GM03348 (cell line): ENCODE results near the gene EEA1.
A peak's percentile ranks its signal among the peaks of the same experiment; 100 is the strongest.
"Not testable (repeated sequence)": the region's sequence is repeated elsewhere in the genome, so short reads cannot be mapped to it uniquely, and the experiment has no call there.

ENCODE experiments used
- DNase-seq: peaks from one replicate; pipeline ENCODE4 v3.0.0; 2012; ENCODE audit warnings: low spot score

Gene EEA1

DNA sequence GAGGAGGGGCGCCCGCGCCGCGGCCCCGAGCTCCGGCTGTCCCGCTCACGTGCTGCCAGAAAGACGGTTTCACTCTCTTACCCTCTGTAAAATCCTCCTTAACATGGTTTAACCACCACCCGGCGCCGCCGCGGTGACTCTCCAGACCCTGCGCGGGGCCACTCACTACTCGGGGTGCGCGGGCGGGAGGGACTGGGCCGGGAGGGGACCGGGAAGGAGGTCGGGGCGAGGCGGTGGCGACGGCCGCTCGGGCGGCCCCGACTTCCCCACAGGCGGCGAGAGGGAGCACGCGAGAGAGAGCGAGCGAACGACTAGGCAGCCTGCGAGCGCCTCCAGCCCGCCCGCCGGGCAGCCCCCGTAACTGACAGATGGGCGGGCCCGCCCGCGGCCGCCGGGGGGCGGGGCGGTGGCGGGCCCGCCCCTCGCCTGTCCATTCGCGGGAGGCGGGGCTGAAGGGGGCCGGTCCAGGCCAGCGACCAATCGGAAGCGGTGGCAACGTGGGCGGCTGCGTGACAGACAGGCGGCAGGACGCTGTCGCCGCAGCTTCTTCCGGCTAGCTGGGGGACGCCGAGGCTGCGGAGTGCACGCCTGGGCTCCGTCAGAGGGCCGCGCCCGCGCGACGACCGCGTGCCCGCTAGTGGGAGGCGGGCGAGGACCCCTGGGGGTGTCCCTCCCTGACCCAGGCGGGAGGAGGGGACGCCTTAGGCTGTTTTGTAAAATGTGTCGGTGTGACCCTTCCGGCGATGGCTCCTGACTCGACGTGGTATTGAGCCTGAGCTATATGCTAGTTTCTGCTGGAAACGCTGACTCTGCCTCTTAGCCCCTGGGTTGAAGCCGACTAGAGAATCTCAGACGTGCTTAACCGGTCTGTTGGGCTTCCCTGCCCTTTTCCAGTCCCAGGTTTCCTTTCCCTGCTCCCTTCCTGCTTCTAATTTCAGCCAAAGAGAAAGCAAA, at the start of gene EEA1:
Gene EEA1 (minus strand): TSS at position 334 of the 954 bp plus-strand sequence. CDS start 229 bp downstream, at position 105.
- DNase-seq: peak; percentile 100

DNA sequence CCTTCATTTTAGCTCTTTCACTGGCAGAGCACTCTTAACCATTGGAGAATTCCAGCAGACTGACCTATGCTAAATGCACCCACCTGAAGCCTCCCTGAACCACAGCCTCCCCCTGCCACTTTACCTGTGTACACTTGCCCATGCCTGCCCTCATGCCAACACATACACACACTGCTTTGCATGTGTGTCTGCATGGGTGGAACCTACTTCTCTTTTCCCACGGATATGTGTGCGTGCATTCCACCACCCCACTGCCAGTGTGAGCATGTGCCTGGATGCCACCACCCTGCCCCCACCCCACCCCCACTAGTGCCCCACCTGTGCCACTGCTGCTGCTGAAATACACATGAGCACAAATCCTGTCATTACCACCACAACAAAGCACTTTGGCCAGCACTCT, 49.5 kb upstream of the EEA1 start:
- no peak for DNase-seq

DNA sequence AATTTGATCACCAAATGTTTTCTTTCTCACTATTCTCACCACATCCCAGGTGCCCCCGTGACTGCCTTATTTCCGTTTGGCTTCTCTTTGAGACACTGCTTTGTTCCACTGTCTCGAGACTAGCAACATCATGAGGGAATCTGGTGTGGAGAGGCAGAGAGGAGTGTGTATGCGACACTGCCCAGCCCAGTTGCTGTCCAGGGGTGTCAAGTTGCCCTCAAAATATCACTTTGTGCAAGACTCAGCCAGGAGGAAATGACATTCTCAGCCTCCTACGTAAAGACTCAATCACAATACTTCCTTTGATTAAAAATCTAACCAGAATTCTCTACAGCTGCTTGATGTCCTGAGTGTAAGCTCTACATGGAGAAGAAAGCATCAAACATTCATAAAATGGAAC, 48.2 kb upstream of the EEA1 start:
- no peak for DNase-seq

DNA sequence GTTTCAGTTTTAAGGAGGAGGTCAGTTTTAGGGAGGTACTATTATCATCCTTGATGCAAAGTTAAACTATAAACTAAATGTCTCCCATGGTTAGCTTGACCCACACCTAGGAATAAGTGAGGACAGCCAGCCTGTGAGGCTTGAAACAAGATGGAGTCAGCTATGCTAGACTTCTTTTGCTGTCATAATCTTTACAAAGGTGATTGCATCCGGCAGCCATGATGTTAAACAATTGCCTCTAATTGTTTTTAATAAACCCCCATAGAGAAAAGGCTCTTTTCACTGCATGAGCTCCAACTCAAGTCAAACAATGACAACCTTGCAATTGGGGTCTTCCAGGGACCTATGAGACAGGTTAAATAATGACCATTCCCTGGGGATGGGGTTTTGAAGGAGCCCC, 45.7 kb upstream of the EEA1 start:
- DNase-seq: no peak

DNA sequence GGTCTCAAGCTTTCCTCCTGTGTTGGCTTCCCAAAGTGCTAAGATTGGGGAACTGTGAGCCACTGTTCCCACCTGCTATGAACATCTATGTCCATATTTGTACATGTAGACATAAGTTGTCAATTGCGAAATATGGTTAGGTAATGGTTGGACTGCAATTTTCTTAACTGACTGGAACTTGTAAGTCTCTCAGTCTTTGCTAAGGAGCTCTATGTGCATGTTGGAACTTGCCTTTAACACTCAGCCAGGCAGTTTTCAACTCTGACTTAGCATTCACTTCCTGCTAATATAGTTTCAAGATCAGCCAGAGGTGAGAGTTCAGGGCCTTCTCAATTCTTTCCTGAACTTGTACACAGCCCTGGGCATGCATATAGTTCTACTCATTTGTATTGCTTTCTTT, 44.5 kb upstream of the EEA1 start:
- peak; percentile 59 for DNase-seq

DNA sequence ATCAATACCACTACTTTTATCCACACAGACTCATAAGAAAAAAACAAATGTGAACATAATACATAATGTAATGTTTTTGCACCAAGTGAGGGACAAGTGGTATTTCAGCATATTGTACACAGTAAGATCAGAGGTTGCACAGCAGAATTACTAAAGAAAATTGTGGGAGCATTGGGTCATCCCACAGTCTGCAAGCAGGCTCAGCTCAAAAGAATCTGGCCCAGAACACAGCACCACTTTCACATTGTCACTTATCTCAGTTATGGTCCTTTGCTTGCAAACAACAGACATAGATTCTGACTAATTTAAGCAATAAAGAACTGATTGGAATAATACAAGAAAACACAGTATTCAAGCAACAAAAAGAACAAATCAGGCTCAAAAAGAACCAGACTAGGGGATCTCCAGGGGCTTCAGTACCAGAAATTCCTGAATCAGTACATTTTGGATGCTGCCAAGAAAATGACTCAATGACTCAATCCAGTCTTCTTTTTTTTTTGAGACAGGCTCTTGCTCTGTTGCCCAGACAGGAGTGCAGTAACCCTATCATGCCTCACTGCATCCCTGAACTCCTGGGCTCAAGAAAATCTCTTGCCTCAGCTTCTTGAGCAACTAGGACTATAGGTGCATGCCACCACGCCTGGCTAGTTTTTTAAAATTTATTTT, 42.9 kb upstream of the EEA1 start:
- DNase-seq: peak; percentile 59

DNA sequence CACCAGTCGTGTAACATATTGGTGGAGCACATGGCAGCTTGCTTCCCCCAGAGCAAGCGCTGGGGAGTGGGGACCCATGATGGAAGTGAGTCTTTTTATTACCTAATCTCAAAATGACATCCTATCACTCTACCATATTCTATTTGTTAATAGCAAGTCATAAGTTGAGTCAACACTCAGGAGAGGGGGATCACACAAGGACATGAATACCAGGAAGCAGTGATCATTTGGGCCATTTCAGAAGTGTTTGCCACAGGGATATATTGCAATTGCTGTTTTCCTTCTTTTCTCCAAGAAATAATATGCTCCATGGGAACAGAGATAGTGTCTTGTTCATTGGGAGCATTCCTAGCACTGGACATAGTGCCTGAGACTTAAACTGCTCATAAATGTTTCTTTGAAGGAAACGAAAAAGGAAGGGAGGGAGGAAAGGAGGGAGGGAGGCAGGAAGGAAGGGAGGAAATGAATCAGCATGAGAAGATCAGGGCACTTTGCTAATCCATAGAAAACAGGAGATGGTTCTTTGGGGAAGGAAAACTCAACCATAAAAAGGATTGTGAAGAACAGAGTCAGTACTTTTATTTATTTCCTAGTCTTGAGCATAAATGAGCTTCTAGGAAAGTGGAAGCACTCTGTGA, 39.2 kb upstream of the EEA1 start:
- no peak for DNase-seq

DNA sequence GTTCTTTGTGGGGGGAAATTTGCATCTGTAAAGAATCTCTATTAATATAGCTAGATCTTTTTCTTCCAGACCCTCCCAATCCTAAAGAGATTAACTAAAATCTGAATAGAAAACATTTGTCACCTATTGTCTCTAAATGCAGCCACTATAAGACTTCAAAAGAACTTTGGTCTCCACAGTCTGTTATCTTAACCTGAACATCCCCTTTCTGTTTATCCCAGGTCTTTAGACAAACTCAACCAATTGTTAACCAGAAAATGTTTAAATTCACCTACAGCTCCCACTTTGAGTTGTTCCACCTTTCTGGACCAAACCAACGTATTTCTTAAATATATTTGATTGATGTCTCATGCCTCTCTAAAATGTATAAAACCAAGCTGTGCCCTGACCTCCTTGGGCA, 35.3 kb upstream of the EEA1 start:
- DNase-seq: not testable (repeated sequence)

DNA sequence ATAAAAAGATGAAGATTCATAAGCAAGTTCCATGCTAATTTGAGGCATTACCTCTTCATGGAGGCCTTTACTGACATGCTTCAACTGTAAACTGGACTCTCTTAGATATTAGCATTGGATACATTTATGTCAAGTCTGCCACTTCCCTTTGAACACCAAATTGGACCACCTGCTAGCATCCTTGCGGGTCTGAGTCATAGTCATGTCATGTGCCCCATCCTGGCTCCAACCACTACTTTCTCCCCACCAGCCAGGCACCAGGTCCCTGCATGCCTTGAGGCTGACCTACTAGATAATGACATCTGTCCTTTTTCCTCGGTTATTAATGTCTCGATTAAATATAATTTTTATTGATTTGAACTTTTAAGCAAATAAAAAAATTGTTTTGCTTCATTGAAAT, 32.9 kb upstream of the EEA1 start:
- DNase-seq: no peak

DNA sequence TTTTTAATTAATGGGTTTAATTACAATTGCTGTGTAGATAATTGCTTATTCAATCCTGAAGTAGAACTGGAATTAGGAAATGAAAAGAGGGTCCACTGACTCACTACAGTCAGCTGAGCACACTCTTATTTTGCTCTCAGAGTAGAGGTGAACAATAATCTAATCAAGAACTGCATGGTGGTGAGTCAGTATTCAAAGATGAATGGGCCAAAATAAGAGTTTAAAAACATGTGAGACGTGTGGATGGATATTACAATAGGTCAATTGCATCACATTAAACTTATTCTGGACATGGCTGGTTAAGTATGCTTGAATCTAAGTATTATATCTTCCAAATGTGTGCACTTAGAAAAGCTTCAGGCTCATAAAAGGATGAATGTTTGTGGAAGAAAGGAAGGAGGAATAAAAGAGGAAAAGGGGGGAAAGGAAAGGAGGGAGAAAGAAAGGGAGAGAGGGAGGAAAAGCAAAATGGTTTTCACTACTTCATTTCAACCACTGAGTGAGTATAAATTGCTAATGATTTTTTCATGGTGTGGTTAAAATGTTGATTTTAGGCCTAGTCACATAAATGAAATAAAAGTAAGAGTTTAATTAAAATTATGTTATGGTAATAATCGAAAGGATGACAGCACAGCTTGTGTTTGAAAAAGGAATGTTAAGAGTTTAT, 27.0 kb upstream of the EEA1 start:
- peak; percentile 56 for DNase-seq

DNA sequence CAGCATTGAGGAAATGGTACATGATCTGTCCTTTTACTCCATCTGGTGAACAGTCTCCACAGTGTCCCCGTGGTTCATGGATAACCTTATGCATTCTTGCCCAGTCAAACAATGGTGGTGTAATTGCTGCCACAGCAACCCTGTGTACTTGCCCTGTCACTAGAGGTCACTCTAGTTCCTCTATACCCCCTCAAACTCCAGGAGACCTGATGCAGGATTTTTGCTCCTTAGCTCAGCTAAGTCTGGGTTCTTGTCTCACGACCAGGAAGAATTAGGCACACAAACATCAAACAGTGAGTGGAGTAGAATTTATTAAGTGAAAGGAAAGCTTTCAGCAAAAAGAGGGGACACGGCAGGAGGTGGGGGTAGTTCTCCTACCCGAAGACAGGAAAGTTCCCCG, 24.7 kb upstream of the EEA1 start:
- no peak for DNase-seq

DNA sequence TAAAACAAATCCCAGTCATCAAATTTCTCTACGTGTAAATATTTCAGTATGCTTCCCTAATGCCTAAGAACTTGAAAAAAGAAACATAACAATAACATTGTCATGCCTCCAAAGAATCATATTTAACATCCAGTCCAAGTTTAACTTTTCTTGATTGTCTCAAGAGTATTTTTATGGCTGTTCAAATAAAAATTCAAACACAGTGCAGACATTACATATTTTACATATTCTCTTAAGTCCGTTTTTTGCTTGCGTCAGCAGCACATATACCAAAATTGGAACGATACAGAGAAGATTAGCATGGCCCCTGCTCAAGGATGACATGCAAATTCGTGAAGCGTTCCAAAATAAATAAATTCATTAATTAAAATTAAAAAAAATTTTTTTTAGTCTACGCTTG, 23.3 kb upstream of the EEA1 start:
- DNase-seq: no peak

DNA sequence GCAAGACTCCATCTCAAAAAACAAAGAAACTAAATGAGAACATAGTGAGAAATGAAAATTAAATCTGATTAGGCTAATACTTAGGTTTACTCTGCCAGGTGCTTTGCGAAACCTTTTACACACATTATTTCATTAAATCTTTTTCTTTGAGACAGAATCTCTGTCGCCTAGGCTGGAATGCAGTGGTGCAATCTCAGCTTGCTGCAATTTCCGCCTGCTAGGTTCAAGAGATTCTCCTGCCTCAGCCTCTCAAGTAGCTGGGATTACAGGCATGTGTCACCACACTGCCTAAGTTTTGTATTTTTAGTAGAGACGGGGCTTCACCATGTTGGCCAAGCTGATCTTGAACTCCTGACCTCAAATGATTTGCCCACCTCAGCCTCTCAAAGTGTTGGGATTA, 21.9 kb upstream of the EEA1 start:
- no peak for DNase-seq

DNA sequence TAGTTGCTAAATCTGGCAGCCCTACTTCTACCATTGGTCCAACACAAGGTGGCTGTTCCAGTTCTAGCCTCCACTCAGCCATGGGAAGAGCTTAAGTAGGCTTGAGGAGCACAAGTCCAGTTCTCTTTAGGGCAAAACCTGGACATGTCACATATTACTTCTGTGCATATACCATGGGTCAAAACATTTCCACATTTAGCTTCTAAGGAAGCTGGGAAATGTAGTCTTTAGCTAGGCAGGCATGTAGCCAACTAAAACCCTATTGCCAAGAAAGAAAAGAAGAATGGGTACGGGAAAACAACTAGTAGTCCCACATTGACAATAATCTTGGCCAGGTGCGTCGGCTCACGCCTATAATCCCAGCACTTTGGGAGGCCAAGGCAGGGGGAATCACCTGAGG, 20.9 kb upstream of the EEA1 start:
- no peak for DNase-seq

DNA sequence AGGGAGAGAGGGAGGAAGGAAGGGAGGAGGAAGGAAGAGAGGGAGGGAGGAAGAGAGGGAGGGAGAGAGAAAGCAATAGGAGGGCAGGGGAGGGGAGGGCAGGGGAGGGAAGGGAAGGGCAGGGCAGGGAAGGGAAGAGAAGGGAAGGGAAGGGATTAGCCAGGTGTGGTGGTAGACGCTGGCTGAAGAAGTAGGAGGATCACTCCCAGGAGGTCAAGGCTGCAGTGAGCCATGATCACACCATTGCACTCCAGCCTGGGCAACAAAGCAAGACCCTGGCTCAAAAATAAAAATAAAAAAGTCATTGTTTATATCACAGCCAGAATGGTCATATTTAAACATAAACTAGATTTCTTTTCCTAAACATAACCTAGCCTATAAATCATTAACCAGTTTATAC, 20.4 kb upstream of the EEA1 start:
- no peak for DNase-seq

DNA sequence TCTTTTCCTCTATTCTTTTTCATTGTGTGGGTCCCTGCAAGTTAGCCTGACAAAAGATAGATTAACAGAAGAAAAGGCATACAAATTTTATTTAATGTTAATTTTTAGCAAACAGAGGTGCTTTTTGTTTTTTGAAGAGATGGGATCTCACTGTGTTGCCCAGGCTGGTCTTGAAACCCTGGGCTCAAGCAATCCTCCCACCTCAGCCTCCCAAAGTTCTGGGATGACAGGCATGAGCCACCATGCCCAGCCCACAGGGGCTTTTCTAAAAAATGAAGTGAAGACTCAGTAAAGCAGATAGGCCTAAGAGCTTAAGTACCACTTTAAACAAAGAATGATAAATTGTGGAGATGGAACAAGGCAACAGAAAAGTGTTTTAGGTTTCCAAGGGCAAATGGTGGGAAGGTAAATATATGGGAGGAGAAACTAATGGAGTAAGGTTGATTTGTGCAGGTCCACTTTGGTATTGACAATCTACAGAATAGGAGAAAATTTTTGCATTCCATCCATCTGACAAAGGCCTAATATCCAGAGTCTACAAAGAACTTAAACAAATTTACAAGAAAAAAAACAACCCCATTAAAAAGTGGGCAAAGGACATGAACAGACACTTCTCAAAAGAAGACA, 18.6 kb upstream of the EEA1 start:
- DNase-seq: no peak

DNA sequence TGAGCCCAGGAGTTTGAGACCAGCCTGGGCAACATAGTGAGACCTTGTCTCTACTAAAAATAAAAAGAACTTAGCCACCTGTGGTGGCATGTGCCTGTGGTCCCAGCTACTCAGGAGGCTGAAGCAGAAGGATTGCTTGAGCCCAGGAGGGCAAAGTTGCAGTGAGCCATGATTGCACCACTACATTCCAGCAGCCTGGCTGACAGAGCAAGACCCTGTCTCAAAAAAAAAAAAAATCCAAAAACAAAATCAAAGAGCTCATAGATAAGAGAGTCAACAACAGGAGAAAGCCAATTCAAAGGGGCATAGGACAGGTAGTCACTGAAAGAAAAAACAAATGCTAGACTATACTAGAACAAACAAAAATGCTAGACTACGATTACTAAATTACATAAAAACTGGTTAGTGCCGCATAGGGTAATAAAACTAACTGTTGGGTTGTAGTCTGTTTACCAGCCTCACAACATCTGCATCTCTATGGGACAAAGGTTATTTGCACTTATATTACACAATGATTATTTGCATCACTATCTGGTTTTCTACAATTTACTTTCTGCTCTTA, 16.6 kb upstream of the EEA1 start:
- DNase-seq: no peak

DNA sequence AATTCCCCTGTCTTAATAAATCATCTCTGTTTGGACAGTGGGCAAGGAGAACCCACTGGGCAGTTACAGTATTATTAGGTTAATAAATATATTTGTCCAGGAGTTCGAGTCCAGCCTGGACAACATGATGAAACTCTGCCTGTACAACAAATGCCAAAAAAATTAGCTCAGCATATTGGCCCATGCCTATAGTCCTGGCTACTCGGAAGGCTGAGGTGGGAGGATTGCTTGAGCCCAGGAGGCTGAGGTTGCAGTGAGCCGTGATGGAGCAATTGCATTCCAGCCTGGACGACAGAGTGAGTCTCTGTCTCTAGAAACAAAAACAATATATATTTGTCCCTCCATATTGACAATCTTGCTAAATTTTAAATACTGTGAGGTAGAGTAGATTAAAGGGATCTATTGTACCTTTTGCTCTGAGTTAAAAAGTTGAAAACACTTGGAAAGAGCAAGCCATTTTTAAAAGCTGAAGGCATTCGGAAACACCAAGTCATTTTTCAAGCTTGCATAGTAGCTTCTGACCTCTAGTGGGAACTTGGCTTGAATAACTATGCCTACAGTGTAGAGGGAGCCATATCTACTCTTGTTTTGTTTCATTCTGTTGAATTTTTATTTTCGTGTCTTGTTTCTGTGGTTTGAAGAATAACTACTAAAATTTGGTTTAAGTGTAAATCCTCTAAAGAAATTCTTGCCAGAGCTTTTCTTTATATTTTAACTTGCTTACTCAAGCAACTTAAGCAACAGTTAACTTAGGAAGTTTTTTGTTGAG, 14.6 kb upstream of the EEA1 start:
- no peak for DNase-seq

DNA sequence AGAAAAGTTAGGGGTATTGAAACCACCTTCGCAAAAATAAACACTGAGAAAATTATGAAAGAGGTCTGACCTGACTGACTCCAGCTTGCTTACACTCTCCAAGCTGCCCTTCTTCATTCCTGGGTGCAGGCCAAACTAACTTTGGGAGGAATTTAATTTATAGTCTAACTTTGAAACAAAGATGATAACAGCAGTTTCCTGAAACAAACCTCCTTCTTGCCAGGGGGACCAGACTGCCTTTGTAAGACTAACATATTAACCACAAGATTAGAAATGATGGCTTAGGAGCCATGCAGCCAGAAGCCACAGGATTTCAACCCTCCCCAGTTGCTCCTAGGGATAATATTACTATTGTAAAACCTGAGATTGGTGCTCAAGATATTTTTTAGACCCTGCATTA, 13.8 kb upstream of the EEA1 start:
- peak; percentile 42 for DNase-seq

DNA sequence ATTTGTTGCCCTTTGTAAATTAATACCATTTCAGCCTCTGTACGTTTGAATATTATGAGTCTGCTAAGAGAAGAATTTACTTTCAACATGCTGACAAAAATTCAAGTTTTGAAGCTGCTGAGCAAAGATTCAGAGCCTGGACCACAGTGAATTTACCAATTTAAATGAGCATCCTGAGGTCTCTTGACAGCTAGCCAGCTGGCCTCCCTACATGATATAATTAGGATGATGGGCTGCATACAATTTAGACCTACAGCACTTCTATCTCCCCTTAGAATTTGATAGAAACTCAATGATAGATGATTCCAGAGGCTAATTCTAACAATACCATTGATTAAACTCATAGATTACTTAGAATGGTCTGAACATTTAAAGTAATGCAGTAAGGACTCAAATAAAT, 10.0 kb upstream of the EEA1 start:
- no peak for DNase-seq

DNA sequence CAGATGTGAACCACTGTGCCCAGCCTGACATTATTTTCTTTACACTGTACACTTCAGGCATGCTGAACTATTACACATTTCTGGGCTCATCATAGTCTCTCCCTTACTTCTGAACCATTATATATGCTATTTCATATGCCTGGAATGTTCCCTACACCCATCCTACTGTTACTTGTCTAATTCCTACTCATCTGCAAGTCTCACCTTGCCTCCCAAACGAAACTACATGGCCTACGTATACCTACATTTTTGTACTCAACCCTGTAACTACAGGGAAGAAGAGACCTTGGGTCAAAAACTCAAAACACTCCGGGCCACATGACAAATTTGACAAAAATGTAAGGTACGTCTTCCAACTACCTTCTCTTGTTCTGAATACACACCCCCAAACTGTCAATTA, 9.5 kb upstream of the EEA1 start:
- DNase-seq: no peak
